Measurements from ENCODE around the gene RCC1.

- TF ChIP-seq CTCF (IDR thresholded peaks at IDR 0.05) (no peak), EZH2phosphoT487 (IDR thresholded peaks at IDR 0.05) (no peak), EZH2 (IDR thresholded peaks at IDR 0.05) (no peak)
Measured at GRCh38 chr1:28457678-28458077, 48.2 kb upstream of the RCC1 start.
